Fibroblast of the aortic adventitia (primary cell): ENCODE results near the gene WSB1. TPM values are rescaled to one million over a fixed set of nuclear protein-coding genes. Genes with fewer than 3 reads are reported as not detected.
A peak's percentile ranks its signal among the peaks of the same experiment; 100 is the strongest.

ENCODE experiments used
- DNase-seq: peaks from one replicate; pipeline ENCODE4 v3.0.0-alpha.2; 2010; ENCODE audit warnings: low read depth
- H3K4me3 ChIP-seq: 2 replicates; pipeline ENCODE4 v1.5.1; 2011; ENCODE audit warnings: low read depth, mild to moderate bottlenecking, control low read depth, low read length, moderate library complexity
- total RNA-seq: library from RNA; depleted of rRNA; stranded (reverse); fragments of >200 nt; gene quantifications from 2 replicates; pipeline ENCODE4 v1.2.3, GENCODE V29; 2012; ENCODE audit warnings: low replicate concordance
- TF ChIP-seq, protein P1 (sequence below): IDR thresholded peaks from 2 replicates; pipeline ENCODE4 v1.5.1; 2011; ENCODE audit warnings: mild to moderate bottlenecking, low read length, control low read depth, inconsistent platforms; ENCODE audit not compliant: insufficient read depth

WSB1 gene, protein sequence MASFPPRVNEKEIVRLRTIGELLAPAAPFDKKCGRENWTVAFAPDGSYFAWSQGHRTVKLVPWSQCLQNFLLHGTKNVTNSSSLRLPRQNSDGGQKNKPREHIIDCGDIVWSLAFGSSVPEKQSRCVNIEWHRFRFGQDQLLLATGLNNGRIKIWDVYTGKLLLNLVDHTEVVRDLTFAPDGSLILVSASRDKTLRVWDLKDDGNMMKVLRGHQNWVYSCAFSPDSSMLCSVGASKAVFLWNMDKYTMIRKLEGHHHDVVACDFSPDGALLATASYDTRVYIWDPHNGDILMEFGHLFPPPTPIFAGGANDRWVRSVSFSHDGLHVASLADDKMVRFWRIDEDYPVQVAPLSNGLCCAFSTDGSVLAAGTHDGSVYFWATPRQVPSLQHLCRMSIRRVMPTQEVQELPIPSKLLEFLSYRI
- total RNA-seq, result 99.0 and 177 TPM in 2 replicates

DNA sequence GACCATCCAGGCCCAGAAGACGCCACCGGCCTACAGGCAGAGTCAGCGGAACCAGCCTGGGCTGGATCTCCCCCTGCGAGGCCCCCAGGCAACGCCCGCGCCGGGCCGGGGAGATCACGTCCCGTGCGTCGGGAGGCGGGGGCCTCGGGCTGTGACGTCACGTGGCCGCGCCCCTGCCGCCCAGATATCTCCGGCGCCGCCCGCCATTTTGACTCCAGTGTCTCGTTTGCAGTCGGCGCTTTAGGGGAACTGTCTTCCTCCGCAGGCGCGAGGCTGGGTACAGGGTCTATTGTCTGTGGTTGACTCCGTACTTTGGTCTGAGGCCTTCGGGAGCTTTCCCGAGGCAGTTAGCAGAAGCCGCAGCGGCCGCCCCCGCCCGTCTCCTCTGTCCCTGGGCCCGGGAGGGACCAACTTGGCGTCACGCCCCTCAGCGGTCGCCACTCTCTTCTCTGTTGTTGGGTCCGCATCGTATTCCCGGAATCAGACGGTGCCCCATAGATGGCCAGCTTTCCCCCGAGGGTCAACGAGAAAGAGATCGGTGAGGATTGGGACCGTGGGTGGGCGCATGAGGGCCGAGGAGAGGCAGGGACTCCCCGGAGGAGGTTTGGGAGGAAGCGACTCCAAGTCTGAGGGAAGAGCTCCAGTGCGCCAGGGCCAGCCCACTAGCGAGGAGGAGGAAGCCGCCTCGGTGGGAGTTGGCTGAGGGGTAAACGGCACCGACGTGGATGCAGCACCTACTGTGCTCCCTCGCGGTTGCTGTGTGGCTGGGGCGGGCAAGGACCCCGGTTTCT is at the start of gene WSB1:
Gene WSB1, plus strand, starts transcription at position 217 of the 791 bp plus-strand sequence. Its CDS starts 282 bp downstream, at position 499.
- DNase-seq, result peak; percentile 90
- peak within 1 kb of the TSS; percentile 98 for H3K4me3 ChIP-seq
- TF ChIP-seq, protein P1, sequence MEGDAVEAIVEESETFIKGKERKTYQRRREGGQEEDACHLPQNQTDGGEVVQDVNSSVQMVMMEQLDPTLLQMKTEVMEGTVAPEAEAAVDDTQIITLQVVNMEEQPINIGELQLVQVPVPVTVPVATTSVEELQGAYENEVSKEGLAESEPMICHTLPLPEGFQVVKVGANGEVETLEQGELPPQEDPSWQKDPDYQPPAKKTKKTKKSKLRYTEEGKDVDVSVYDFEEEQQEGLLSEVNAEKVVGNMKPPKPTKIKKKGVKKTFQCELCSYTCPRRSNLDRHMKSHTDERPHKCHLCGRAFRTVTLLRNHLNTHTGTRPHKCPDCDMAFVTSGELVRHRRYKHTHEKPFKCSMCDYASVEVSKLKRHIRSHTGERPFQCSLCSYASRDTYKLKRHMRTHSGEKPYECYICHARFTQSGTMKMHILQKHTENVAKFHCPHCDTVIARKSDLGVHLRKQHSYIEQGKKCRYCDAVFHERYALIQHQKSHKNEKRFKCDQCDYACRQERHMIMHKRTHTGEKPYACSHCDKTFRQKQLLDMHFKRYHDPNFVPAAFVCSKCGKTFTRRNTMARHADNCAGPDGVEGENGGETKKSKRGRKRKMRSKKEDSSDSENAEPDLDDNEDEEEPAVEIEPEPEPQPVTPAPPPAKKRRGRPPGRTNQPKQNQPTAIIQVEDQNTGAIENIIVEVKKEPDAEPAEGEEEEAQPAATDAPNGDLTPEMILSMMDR, result no peak

DNA sequence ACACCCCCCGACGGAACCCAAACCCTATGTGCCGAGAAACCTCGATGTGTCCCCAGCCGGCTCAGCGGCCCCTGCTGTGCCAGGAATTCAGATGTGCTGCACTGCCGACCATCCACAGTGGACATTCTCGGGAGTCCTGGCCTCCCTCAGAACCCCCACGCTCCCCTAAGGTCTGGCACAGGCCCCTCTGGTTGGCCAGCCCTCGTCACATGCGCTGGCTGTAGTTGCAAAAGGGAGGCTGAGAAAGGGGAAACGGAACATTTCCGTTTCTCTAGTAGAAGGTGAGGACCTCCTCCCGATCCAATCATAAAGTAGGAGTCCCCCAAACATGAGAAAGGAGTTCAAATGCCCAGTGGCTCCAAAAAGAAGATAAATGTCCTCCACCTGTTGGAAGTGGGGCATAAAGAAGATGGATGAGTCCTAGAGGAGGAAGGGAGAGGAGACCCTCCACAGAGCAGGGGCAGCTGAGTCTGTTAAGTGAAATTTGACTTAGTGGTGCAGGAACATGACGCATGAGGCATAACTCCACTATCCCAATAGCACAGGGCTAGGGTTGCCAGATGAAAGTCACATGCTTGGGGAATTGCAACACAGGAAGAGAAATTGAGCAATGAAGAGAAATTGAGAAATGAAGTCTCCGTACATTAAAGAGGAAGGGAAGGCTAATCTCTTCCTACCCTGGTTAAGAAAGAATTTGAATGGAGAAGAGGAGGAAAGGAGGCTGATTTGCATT is 49.3 kb upstream of the WSB1 start:
- H3K4me3 ChIP-seq, result peak overlapping the region; percentile 45
- peak; percentile 99 for DNase-seq
- TF ChIP-seq, protein P1, result no peak

DNA sequence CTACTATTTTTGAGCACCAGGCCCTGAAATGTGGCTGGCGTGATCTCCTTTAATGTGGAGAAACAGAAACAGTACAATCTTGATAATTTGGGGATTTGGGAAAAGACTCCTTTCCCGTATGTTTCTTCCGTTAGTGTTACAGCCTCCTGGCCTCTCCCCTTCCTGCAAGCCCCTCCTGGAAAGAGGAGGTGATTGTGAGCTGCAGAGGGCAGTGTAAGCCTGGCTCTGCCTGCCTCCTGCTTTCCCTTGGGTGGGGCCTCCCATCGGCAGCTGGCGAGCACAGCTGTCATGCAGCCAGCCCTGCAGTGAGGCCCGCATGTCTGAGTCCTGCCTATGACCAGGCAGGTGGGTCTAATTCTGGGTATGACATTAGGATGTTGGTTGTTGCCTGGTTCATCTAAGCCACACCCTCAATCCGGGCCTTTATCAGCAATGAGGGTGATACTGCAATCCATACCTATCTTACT is 48.7 kb upstream of the WSB1 start:
- TF ChIP-seq, protein P1, result peak; percentile 73
- DNase-seq, result peak; percentile 95
- peak overlapping the region; percentile 45 for H3K4me3 ChIP-seq

DNA sequence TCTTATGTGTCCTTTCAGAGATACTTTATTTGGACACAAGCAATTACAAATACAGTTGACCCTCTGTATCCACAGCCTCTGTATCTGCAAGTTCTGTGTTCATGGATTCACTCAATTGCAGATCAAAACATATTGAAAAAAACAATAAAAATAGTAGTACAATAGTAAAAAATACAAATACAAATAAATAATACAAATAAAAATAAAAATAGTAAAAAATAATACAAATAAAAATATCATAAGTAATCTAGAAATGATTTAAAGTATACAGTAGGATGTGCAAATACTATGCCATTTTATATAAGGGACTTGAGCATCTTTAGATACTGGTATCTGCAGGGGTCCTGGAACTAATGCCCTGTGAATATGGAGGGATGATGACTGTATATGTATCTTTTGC is 47.4 kb upstream of the WSB1 start:
- no peak overlapping the region for H3K4me3 ChIP-seq
- no peak for DNase-seq
- TF ChIP-seq, protein P1, result no peak

- TF ChIP-seq, protein P1, result no peak
- DNase-seq, result peak; percentile 40
Measured at GRCh38 chr17:27247071-27247957, 46.6 kb upstream of the WSB1 start.

More at GRCh38 chr17:27247071-27247957, 46.6 kb upstream of the WSB1 start:
- no peak overlapping the region for H3K4me3 ChIP-seq
